NCI-H2081 (cell line): ENCODE results near the gene NDRG3.
A peak's percentile ranks its signal among the peaks of the same experiment; 100 is the strongest.

ENCODE experiments used
- DNase-seq, 2 experiments: peaks; one replicate each; lab custom pipeline; 2025; lab: John Stamatoyannopoulos, UW

Gene NDRG3

DNA sequence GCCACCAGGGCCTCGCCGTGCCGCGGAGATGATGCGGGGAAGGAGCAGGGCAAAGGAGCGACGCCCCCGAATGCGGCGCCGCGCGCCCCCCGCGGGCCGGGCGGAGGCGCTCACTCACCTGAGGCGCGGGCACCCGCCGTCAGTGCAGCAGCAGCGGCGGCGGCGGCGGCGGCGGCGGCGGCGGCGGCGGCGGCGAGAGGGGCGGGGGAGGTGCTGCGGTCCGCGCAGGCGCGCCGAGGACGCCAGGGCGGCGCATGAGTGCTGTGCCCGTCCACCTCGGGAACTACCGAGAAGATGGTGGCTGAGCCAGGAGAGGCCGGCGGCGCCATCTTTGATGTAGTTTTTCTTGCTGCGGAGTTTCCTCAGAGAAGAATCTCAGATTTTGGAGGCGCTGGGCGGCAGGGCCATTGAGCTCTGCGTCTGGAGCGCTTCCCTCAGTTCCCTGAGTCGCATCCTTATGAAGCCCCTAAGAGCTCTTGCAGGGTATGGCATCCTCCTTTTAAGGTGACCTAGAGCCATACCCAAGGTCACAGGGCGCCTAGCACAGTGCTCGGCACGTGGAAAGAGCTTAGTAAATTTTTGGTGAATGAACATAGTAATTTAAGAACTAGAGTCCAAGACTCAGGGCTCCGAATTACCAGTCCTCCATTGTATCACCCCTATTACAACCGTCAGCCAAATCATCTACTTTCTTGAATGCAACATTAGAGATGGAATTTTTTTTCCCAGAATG is at the start of gene NDRG3:
Gene NDRG3 (minus strand): TSS at position 164 of the 733 bp plus-strand sequence. CDS start 24,355 bp downstream, outside the sequence.
- peak; percentile 92 to 94 for DNase-seq

DNA sequence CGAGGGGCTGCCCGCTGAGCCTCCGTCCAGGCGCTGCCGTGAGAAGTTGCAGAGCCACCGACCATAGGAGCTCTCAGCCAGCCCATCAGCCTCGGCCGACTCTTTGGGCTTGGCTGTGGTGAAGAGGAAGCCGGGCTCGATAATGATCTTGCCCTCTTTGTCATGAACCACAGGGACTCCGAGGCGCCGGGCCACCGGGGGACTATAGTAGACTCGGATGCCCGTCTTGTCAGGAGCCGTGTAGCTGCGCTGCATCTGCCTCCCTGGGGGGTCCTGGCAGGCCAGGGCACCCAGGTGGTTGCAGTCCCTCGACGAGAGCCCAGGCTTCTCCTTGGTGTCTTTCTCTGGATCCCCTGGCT is 48.2 kb upstream of the NDRG3 start:
- DNase-seq: no peak

DNA sequence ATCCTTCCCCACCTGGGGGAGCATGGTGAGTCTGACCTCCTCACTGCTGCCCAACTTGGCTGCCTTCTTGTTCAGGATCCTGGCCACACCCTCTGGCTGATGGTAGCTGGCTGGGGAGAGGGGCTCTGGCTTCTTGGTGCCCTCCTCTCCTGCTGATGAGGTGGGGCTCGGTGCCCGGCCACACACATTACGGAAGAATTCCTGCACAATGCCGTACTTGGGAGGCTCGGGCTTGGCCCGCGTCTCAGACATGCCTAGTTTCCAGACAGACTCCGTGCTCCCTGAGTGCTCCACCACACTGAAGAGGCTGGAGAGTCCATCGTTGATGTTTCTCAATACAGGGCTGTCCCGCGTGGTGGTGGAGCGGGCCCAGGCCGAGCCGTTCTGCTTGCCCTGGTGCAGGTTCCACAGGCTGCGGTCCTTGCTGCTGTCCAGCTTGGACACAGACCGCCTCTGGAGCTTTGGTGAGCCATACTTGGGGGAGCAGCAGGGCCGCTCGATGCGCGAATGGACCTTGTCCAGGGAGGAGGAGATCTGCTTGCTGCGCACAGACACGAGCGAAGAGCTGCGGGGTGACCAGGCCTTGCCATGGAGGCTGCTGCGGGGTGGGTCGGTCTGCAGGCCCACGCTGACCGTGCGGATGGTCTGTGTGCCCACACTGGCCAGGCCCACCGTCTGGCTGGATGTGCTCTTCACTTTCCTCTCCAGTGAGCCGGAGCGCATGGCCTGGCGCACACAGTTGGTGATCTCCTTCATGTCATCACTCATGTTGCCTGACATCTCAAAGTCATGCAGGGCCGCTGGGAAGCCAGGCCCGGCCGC is 47.6 kb upstream of the NDRG3 start:
- no peak for DNase-seq

DNA sequence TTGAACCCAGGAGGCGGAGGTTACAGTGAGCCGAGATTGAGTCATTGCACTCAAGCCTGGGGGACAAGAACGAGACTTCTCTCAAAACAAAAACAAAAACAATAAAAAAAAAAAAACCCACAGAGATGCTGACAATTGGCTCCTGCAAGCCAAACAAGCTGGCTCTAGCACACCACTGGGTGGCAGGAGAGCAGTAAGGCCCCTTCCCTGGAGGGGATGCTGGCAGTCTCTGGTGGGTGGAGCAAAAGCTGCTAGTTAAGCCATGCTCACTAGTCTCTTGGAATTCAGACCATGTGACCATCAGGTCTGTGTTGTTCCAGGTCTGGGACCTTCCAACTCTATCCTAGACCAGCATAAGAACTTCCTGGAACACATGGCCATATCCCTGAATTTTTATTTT is 46.5 kb upstream of the NDRG3 start:
- peak in 1 of 2 experiments; percentile 32 for DNase-seq

DNA sequence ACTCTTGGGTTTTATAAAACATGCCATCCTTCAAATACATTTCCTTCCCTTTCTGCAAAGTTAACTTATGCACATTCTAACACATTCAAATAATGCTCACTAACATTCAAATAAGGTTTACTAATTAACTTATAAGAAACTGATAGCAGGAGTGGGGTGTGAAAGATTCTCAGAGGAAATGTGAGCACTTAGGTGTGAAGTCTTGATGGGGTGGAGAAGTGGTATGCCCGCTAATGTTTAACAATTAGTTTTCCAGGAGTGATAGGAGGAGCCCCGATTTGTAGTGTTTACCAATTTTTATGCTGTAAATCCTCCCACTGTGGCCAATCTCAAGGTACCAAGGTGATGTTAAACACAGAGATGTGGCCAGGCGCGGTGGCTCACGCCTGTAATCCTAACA is 46.0 kb upstream of the NDRG3 start:
- DNase-seq: no peak

DNA sequence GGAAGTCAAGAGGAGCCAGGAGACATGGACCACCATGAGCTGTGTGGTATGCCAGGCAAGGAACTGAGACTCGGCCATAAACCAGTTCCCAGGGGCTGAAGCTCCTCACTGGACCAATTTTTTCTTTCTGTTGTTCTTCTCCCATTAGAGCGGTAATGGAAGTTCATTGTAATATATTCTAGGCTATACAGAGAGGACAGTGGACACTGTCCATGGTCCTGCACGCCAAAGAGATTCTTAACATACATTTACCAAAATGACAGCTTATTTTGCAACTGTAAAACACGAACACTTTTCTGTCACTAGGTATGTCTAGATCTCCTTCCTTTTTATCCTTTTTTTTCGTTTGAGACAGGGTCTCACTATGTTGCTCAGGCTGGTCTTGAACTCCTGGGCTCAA is 40.8 kb upstream of the NDRG3 start:
- no peak for DNase-seq

DNA sequence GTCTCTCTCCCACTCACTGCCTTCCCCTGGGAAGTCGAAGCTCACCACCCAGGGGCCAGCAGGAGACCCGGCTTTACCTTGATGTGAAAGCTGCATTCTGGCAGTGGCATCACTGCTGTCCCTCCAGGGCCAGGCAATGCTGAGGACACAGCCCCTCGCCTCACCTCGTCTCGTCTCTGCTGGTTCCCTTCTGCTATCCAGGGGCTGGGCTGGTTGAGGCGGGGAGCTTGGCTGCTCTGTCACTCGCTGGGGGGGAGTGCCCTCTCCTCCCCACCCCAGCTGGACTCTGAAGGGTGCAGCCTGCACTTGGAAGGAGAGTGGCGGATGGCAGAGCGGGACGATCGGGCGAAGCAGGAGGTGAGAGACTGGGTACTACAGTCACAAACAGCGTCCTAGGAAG is 40.4 kb upstream of the NDRG3 start:
- DNase-seq: no peak

DNA sequence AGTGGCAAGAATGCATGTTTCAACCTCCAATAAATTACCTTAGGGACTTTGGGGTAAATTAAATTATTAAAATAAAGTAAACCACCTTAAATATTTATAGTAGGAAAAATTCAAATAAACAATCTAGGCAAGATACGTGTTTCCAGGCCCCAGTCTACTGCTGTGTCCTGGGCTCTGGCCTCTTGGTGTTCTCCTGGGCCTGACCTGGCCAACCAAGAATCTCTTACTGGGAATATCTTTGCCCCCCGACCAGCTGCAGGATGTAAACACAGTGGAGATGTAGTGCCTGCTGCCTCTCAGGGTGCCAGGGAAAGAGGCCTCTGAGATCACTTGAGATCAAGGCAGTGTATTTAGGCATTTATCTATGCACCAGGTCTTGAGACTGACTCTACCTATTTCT is 39.4 kb upstream of the NDRG3 start:
- no peak for DNase-seq

DNA sequence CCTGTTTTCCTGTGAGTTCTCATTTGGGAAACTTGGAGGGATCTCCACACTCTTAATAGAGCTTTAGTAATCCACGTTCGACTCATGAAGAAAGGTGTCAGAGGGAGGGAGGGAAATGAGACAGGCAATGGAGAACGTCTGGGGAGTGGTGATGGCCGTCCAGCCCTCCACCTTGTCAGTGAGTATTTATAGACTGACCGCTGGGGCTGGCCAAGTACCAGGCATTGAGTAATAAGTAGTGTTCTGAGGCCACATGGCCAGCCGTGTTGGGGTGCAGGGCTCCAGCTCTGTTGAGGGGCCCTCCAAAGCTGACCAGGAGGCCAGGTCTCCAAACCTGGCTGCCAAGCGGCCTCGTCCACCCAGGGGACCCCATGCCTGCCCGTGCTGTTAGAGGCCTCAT is 39.0 kb upstream of the NDRG3 start:
- no peak for DNase-seq

DNA sequence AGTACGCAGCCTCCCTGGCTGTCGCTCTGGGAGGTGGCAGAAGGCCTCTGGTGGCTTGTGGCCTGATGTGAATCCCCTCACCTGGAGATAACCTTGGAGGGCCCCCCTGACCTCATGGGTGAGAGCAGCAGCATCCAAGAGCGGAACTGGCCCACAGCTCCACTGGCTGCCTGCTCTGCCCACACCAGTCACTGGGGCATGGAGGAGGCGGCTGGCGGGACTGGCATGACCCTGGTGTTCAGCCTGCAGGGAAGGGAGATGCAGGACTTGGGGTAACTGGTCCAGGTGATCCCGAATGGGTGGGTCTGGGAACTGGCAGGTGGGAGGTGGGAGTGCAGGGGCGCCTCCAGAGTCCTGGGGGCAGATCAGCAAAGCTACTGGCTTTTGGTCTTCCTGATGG is 38.2 kb upstream of the NDRG3 start:
- no peak for DNase-seq

DNA sequence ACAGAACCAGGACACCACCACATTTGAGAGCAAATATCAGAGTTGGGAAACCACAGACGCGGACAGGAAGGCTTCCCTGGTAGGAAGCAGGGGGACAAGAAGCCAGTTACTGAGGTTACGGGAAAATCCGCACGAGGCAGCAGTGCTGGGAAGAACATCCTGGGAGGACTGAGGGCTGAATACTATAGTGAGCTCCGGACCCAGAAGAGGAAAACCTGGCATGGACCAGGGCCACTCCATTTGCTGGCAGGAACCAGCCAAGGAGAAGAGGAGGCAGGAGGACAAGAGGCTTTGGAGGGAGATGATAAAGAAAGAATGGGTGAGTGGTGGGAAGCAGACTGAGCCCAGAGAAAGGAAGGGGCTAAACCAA is 33.8 kb upstream of the NDRG3 start:
- no peak for DNase-seq

DNA sequence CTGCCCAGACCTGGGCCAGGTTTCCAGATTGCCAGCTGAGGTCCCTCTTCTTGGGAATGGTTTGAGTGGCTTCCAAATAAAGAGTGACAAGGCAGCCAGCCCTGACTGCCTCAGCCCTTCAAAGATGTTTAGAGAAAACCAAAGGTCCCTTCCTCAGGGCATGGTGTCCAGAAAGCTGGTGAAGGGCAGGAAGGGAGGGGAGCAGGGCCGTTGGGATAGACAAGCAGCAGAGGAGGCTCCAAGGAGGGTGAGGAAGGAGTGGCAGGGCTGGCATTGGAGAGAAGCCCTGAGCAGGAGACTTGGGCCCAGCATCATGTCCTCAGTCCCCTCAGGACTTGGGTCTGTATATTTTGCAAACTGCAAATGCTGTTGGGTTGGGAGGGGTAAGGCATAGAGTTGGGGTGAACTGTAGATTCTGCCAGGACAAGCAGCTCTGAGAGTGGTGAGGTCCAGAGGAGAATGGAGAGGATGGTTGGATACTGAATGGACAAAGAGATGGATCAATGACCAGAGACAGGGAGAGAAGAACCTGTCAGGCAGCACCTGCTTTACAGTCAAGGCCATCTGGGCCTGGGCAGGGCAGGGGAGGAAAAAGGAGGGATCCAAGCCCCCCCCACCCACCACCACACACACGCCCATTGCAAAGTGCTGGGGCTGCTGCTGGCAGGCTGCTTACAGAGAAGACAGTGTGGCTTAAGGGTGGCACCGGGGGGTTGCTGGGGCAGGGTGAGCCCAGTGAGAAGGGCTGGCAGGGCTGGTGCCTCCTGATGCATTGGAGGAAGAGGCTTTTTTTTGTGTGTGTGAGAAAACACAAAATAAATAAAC is 33.2 kb upstream of the NDRG3 start:
- no peak for DNase-seq

DNA sequence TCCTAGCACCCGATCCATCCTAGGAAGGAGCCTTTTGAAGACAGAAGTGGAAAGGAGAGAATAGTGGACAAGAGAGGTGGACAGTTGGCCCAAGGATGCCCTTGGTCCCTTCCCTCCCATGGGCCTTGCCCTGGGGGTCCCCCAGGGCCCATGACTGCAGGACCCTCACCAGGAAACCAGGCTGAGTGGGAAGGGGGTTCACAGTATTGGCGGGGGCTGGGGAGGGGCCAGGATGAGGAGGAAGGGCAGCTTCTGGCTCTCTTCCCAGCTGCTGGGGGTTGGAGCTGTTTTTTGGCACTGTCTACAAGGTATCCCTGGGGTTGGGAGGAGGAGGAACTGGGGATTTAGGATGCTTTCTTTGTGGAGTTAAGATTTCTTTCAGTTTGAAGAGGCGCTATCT is 31.7 kb upstream of the NDRG3 start:
- no peak for DNase-seq

DNA sequence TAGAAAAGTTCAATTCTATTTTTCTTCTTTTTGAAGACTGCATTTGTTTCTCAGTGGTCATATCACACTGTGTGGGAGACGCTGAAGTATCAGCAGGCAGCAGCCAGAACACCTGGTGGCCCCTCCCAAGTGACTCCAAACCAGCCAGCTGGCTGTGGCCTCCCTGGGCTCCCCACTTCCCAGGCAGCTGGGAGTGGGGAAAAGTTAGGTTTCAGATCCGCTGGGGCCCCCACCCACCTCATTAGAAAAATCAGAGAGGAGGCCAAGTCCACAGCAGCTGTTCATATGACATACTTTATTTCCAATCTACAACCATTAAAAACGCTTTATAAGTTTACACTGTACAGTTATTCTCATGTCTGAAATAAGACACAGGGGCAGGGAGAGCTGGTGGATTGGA is 31.3 kb upstream of the NDRG3 start:
- DNase-seq: peak; percentile 23 to 56

DNA sequence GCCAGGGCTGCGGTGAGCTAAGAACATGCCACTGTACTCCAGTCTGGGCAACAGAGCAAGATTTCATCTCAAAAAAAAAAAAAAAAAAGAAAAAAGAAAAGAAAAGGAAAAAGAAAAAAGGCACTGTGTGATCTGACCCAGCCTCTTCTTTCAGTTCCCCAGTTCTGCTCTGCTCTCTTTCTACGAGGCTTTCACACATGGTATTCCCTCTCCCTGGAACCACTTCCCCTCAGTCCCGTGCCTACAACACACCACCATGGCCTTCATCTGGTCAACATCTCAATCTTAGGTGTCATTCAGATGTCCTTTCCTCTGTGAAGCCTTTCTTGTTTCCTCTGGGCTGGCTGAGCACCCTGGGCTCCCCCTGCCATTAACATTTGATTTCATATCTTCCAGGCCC is 29.9 kb upstream of the NDRG3 start:
- DNase-seq: no peak

DNA sequence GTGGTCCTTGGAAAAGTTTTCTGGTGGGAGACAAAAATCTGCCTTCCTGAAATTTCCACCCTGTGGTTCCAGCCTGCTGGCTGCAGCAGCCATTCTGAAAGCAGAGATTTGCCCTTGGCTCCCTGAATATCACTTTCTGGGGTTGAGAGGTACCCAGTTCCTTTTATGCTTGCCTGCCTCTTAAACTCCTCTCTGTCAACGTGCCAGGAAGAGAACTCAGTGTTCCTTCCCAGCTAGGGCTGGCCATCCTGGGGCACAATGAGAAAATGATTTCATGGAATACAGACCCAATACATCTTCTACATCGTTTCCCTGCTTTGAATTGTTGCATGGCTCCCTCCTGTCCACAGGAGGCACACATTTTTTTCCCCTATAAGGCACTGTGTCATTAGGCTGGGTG is 29.3 kb upstream of the NDRG3 start:
- no peak for DNase-seq

DNA sequence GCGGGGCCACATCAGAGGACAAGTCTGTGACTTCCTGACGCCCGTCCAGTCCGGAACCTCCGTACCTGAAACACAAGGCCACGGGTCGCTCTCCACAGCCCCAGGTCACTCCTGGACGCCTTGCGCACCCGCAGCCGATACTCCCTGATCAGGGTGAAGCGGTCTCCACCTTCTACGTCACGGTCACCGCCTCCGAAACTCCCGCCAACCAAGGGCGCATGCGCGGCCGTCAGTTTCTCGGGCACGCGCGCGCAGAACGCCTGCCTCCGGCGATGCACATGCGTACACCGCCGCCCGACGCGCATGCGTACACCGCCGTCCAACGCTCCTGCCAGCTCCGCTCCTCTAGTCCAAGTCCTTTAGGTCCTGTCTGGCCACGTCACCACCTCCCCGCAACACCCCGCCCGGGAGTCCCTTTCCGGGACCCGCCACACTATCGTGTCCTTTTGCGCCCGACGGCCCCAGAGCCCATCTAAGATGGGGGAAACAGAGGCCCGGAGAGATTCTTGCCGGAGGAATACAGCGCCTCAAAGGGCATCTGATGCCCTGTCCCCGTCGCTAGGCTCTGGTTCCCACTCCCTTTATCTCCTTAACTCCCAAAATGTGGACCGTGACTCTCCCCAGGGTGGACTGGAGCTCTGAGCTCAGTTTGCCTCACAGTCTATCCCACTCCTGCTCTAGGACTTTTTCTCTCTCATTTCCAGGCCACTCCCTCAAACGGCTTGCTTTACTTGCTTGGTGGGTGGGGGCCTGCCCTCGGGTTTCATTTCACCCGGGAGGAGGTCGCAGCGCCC is 27.9 kb upstream of the NDRG3 start, which contains the start of gene DSN1:
Gene DSN1 (minus strand): TSS at position 167 of the 794 bp plus-strand sequence. CDS start 2,305 bp downstream, outside the sequence.
- DNase-seq: peak; percentile 96 to 97

DNA sequence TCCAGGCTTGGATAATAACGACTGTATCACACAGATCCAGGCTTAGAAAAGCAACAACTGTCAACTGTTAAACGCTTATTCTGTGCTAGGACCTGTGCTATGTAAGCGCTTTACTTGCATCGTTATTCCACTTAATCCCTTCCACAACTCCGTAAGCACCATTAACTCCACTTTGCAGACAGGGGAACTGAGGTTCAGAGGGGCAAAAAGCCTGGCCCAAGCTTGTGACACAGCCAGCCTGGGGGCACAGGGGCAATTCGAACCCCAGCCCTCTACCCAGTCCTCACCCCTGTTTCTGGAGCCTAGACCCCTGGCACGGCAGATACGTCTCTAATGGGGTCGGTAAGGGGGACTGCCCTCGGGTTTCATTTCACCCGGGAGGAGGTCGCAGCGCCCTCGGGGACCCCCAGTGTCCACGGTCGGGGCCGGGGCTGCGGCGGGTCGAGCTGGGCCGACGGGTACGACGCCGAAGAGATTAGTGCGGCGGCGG is 27.3 kb upstream of the NDRG3 start:
- DNase-seq: no peak

DNA sequence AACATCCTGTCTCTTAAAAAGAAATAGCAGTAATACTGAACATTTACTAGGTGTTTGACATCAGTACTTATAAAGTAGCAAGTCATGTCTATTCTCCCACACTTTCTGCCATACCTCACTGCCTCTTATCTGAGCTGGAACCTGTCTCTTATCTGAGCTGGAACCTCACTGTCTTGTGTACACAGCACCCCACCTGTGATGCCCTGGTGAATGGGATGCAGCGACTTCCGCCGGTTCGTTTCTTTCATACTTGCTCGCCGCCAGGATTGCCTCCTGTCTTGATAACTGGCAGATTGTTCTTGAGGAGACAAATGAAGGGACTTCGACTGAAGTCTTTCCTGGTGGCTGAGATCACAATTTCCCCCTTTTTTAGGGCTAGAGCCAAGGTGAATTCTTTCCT is 24.8 kb upstream of the NDRG3 start:
- no peak for DNase-seq

DNA sequence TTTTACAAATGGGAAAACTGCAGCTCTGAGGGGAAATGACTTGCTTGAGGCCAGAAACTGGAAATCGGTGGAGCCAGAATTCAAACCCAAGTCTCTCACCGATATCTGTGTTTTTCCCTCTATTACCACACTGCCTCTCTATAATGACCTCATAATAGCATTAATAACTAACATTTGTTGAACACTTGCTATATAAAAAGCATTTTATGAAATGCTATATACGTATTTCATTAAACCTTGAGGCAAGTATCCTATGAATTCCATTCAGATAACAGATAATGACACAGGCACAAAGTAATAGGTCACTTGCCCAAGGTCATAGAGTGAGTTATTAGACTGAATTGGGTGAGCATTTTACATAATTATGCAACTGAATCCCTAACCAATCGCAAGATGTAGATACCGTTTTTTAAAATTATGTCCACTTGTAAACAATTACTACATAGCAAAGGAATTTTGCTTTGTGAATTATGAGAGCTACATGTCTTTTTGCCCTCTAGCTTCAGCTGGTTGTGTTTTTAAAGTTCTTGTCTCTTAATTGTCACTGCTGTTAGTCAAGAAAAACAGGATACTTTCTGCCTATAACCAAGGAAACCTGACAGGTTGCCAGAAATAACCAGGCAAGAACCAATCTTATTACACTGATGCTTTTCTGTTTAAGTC is 23.0 kb upstream of the NDRG3 start:
- no peak for DNase-seq

DNA sequence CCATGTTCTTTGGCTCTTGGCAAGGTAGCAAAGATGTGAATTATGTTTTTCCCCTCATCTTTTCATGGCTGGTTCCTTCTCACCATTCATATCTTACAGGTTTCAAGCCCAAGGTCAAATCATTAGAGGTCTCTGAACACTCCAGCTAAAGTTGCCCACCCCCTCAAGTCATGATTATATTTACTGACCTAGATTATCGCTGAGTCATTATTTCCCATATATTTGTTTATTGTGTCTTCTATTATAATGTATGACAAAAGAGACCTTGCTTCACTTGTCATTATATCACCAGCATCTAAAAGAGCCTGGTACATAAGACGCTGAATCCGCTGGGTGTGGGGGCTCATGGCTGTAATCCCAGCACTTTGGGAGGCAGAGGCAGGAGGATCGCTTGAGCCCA is 15.2 kb upstream of the NDRG3 start:
- DNase-seq: no peak
